Measurements from ENCODE around the gene C1RL. TPM values are rescaled to one million over a fixed set of nuclear protein-coding genes. Genes with fewer than 3 reads are reported as not detected.

The C1RL gene
- total RNA-seq, 1 experiment from 2014 or later: 8.9 TPM

- no peaks in the 10 kb centered on the region for H3K79me2 ChIP-seq (ENCODE audit: low read length)
- no peak overlapping the region for H2AFZ ChIP-seq (ENCODE audit: low read length)
- no peaks in the 10 kb centered on the region for H3K9me3 ChIP-seq (ENCODE audit: low read length)
- no peaks in the 10 kb centered on the region for H3K36me3 ChIP-seq (ENCODE audit: low read depth, low read length)
- H3K27ac ChIP-seq (ENCODE audit: low read length): no peak overlapping the region
- no peak for TF ChIP-seq EZH2phosphoT487 (IDR thresholded peaks at IDR 0.05; ENCODE audit: borderline replicate concordance, low read length)
- TF ChIP-seq EZH2 (IDR thresholded peaks at IDR 0.05; ENCODE audit: low read length, unreplicated experiment): no peak
- TF ChIP-seq, protein P1, sequence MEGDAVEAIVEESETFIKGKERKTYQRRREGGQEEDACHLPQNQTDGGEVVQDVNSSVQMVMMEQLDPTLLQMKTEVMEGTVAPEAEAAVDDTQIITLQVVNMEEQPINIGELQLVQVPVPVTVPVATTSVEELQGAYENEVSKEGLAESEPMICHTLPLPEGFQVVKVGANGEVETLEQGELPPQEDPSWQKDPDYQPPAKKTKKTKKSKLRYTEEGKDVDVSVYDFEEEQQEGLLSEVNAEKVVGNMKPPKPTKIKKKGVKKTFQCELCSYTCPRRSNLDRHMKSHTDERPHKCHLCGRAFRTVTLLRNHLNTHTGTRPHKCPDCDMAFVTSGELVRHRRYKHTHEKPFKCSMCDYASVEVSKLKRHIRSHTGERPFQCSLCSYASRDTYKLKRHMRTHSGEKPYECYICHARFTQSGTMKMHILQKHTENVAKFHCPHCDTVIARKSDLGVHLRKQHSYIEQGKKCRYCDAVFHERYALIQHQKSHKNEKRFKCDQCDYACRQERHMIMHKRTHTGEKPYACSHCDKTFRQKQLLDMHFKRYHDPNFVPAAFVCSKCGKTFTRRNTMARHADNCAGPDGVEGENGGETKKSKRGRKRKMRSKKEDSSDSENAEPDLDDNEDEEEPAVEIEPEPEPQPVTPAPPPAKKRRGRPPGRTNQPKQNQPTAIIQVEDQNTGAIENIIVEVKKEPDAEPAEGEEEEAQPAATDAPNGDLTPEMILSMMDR (conservative IDR thresholded peaks at IDR 0.05; ENCODE audit: low read depth, low read length): no peak
- no peak overlapping the region for H3K4me3 ChIP-seq (ENCODE audit: low read length)
- no peak for DNase-seq
- no peaks in the 10 kb centered on the region for H4K20me1 ChIP-seq (ENCODE audit: low read length)
- intact Hi-C loops (cut with micrococcal nuclease): no loop called here
- no peak overlapping the region for H3K9ac ChIP-seq (ENCODE audit: low read length)
- no peak overlapping the region for H3K4me2 ChIP-seq (ENCODE audit: low read length)
- no peaks in the 10 kb centered on the region for H3F3A ChIP-seq (ENCODE audit: low read length, unreplicated experiment)
- no peaks in the 10 kb centered on the region for H3K4me1 ChIP-seq (ENCODE audit: insufficient read depth, low read length)
- ChIA-PET CTCF (no interaction called here), POLR2A (ENCODE audit: unreplicated experiment) (no interaction called here)
- no peak for ATAC-seq
- no TSS peak for BruUV-seq (replicated peaks)
- no peaks in the 10 kb centered on the region for H3K9me2 ChIP-seq (replicated peaks; ENCODE audit: low read length)
- H3K27me3 ChIP-seq (ENCODE audit: low read length): no peaks in the 10 kb centered on the region
Measured at GRCh38 chr12:7137908-7138307, 28.9 kb upstream of the C1RL start.

DNA sequence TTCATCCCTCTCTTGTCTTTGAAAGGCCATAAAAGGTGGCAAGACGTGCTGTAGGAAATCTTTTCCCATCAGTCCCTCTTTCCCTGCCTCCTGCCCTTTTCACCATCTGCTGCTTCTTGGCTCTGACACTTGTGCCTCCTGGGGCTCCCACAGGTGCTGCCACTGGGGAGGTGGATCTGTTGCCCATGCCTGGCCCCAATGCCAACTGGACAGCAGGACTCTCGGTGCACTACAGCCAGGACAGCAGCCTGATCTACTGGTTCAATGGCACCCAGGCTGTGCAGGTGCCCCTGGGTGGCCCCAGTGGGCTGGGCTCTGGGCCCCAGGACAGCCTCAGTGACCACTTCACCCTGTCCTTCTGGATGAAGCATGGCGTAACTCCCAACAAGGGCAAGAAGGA, 27.7 kb upstream of the C1RL start:
- DNase-seq (no peak), ATAC-seq (no peak)
- H4K20me1 ChIP-seq (ENCODE audit: low read length): no peaks in the 10 kb centered on the region
- H3K9ac ChIP-seq (ENCODE audit: low read length): no peak overlapping the region
- CTCF ChIA-PET: no interaction called here
- no TSS peak for BruUV-seq (replicated peaks)
- H3K27ac ChIP-seq (ENCODE audit: low read length): no peak overlapping the region
- no peaks in the 10 kb centered on the region for H3K79me2 ChIP-seq (ENCODE audit: low read length)
- no peaks in the 10 kb centered on the region for H3K9me3 ChIP-seq (ENCODE audit: low read length)
- TF ChIP-seq EZH2phosphoT487 (IDR thresholded peaks at IDR 0.05; ENCODE audit: borderline replicate concordance, low read length) (no peak), EZH2 (IDR thresholded peaks at IDR 0.05; ENCODE audit: low read length, unreplicated experiment) (no peak)
- TF ChIP-seq, protein P1 (conservative IDR thresholded peaks at IDR 0.05; ENCODE audit: low read depth, low read length): no peak
- H3K4me2 ChIP-seq (ENCODE audit: low read length): no peak overlapping the region
- intact Hi-C loops (cut with micrococcal nuclease): no loop called here
- H2AFZ ChIP-seq (ENCODE audit: low read length): no peak overlapping the region
- POLR2A ChIA-PET (ENCODE audit: unreplicated experiment): no interaction called here
- H3K27me3 ChIP-seq (ENCODE audit: low read length): no peaks in the 10 kb centered on the region
- H3K36me3 ChIP-seq (ENCODE audit: low read depth, low read length): no peaks in the 10 kb centered on the region
- H3K4me1 ChIP-seq (ENCODE audit: insufficient read depth, low read length): no peaks in the 10 kb centered on the region
- no peak overlapping the region for H3K4me3 ChIP-seq (ENCODE audit: low read length)
- no peaks in the 10 kb centered on the region for H3F3A ChIP-seq (ENCODE audit: low read length, unreplicated experiment)
- H3K9me2 ChIP-seq (replicated peaks; ENCODE audit: low read length): no peaks in the 10 kb centered on the region

DNA sequence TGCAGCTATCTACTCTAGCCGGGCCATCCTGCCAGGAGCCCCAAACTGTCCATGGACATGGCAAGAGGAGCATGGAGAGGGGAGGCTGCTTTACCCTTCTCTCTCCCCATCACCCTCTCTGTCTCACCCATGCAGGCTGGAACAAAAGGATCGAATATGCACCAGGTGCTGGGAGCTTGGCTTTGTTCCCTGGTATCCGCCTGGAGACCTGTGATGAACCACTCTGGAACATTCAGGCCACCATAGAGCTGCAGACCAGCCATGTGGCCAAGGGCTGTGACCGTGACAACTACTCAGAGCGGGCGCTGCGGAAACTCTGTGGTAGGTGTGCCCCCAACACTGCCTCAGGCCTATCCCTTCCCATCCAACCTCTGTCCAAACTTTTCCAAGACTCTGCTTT, 27.1 kb upstream of the C1RL start:
- no peak overlapping the region for H2AFZ ChIP-seq (ENCODE audit: low read length)

More for the DNA sequence above, 27.1 kb upstream of the C1RL start:
- POLR2A ChIA-PET (ENCODE audit: unreplicated experiment): no interaction called here
- no peak overlapping the region for H3K27ac ChIP-seq (ENCODE audit: low read length)
- H3K4me1 ChIP-seq (ENCODE audit: insufficient read depth, low read length): no peaks in the 10 kb centered on the region; the same call in 1 of the 2 replicates
- TF ChIP-seq EZH2phosphoT487 (IDR thresholded peaks at IDR 0.05; ENCODE audit: borderline replicate concordance, low read length): no peak
- no peak for TF ChIP-seq EZH2 (IDR thresholded peaks at IDR 0.05; ENCODE audit: low read length, unreplicated experiment)
- TF ChIP-seq, protein P1 (conservative IDR thresholded peaks at IDR 0.05; ENCODE audit: low read depth, low read length): no peak
- H3F3A ChIP-seq (ENCODE audit: low read length, unreplicated experiment): no peaks in the 10 kb centered on the region
- no peaks in the 10 kb centered on the region for H3K79me2 ChIP-seq (ENCODE audit: low read length)
- H3K4me2 ChIP-seq (ENCODE audit: low read length): no peak overlapping the region
- H3K9me2 ChIP-seq (replicated peaks; ENCODE audit: low read length): no peaks in the 10 kb centered on the region
- no peaks in the 10 kb centered on the region for H4K20me1 ChIP-seq (ENCODE audit: low read length)
- intact Hi-C loops (cut with micrococcal nuclease): no loop called here
- H3K27me3 ChIP-seq (ENCODE audit: low read length): no peaks in the 10 kb centered on the region
- H3K4me3 ChIP-seq (ENCODE audit: low read length): no peak overlapping the region
- CTCF ChIA-PET: no interaction called here
- no TSS peak for BruUV-seq (replicated peaks)
- no peaks in the 10 kb centered on the region for H3K9me3 ChIP-seq (ENCODE audit: low read length)
- no peaks in the 10 kb centered on the region for H3K36me3 ChIP-seq (ENCODE audit: low read depth, low read length)
- ATAC-seq (no peak), DNase-seq (no peak)
- H3K9ac ChIP-seq (ENCODE audit: low read length): no peak overlapping the region

Data from PC-3 (cell line).